ENCODE data around the gene HIGD1A. TPM values are rescaled to one million over a fixed set of nuclear protein-coding genes. Genes with fewer than 3 reads are reported as not detected.
A peak's percentile ranks its signal among the peaks of the same experiment; 100 is the strongest.

The HIGD1A gene
- 173 TPM for total RNA-seq

DNA sequence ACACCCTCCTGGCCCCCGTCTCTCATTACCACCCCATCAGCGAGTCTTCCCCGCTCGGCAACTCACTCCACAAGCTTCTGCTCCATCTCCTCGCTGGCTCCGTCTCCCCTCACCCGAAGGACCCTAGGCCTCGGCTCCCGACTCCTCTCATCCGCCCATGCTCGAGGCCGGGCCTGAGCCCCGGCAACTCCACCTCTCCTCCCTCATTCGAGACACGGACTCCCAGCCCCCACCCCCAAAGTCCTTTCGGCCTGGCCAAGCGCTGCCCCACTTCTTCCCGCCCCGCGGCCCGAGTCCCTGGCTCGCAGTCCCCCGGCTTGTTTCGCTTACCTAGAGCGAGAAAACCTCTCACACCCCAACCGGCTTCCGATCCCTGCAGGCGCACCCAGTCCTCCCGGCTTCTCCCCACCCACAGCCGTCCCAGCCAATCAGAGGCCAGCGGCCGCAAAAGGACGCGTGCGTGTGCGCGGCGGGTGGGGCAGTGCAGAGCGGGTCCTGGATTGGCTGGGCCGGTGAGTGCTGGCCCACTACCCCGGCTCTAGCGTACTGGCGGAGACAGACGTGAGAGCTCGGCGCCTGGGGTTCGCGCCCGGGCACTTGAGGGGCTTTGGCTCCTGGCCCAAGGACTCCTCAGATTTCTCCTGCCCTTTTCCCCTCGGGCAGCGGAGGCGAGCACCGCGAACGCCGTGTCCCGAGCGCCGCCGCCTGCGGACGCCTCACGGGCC, at the start of gene HIGD1A:
TSS of gene HIGD1A (minus strand) at position 385 of the 725 bp plus-strand sequence. CDS start 10,237 bp downstream, outside the sequence.
- no peaks in the 10 kb centered on the region for H3K27me3 ChIP-seq
- intact Hi-C loops (cut with DNase I): no loop called here
- peak within 1 kb of the TSS; percentile 77 to 90 for H3K4me3 ChIP-seq
- peak within 1 kb of the TSS; percentile 96 for H3K27ac ChIP-seq
- H3K36me3 ChIP-seq: no peaks in the 10 kb centered on the region
- H3K9me3 ChIP-seq: no peaks in the 10 kb centered on the region
- DNase-seq (ENCODE audit: extremely low spot score in 2 of 2): peak in 1 of 2 donors; percentile 98
- H3K4me1 ChIP-seq: peaks cover 46% of the 10 kb centered on the region
- TF ChIP-seq POLR2AphosphoS5 (IDR thresholded peaks at IDR 0.05; ENCODE audit: insufficient read depth in 1 of 2, low read depth in 1 of 2) (peak; percentile 95 to 99), POLR2A (IDR thresholded peaks at IDR 0.05) (peak; percentile 90 to 91)
- TF ChIP-seq, protein P1, sequence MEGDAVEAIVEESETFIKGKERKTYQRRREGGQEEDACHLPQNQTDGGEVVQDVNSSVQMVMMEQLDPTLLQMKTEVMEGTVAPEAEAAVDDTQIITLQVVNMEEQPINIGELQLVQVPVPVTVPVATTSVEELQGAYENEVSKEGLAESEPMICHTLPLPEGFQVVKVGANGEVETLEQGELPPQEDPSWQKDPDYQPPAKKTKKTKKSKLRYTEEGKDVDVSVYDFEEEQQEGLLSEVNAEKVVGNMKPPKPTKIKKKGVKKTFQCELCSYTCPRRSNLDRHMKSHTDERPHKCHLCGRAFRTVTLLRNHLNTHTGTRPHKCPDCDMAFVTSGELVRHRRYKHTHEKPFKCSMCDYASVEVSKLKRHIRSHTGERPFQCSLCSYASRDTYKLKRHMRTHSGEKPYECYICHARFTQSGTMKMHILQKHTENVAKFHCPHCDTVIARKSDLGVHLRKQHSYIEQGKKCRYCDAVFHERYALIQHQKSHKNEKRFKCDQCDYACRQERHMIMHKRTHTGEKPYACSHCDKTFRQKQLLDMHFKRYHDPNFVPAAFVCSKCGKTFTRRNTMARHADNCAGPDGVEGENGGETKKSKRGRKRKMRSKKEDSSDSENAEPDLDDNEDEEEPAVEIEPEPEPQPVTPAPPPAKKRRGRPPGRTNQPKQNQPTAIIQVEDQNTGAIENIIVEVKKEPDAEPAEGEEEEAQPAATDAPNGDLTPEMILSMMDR (IDR thresholded peaks at IDR 0.05): no peak

DNA sequence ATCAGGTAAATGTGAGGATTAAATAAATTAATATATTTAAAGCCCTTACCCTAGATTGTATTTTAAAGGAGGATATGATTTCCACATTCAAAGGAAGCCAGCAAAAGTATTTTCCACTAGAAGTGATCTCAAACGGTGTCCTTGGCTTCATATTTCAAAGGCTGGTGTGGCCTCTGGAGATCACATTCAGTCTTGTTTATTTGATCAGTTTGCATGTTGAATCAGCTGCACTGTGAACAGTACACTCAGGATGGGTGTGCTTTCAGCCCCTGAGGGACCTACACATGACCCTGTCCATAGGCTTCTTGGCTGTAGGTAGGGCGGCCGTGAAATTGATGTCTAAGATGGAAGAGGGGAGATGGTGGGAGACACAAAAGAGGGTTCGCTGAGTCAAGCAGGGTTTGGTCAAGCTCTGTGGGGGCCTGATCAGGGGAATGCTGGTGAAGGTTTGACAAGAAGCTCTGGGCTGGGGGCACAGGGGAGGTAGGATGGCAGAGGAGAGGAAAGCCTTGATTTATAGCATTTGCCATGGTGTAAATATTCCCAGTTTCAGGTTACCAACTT, 49.5 kb upstream of the HIGD1A start:
- Histone ChIP-seq H3K36me3 (no peaks in the 10 kb centered on the region), H3K27ac (no peak overlapping the region), H3K27me3 (no peaks in the 10 kb centered on the region), H3K4me3 (no peak overlapping the region), H3K4me1 (no peaks in the 10 kb centered on the region), H3K9me3 (no peaks in the 10 kb centered on the region)
- intact Hi-C loops (cut with DNase I): no loop called here
- TF ChIP-seq, protein P1 (IDR thresholded peaks at IDR 0.05): no peak
- no peak for TF ChIP-seq POLR2AphosphoS5 (IDR thresholded peaks at IDR 0.05; ENCODE audit: insufficient read depth in 1 of 2, low read depth in 1 of 2)
- no peak for TF ChIP-seq POLR2A (IDR thresholded peaks at IDR 0.05)
- peak; percentile 46 to 82 for DNase-seq (ENCODE audit: extremely low spot score in 2 of 2)

DNA sequence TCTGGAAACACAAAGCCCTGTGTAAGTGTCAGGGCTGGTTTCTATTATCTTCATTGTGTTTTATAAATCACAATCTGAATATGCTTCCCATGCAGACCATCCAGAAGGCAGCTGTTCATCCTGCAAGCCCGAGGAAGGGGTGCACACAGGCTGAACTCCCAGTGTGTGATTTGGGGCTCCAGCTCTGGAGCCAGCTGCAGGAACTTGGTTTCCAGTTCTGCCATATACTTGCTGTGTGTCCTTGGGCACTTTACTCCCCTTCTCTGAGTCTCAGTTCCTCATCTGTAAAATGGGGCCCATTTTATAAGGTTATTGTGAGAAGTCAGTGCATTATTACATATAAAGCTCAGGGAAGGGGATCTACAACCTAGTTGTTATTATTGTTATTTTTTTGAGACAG, 48.8 kb upstream of the HIGD1A start:
- Histone ChIP-seq H3K9me3 (no peaks in the 10 kb centered on the region), H3K27me3 (no peaks in the 10 kb centered on the region), H3K27ac (no peak overlapping the region), H3K4me1 (no peaks in the 10 kb centered on the region), H3K4me3 (no peak overlapping the region), H3K36me3 (no peaks in the 10 kb centered on the region)
- TF ChIP-seq POLR2AphosphoS5 (IDR thresholded peaks at IDR 0.05; ENCODE audit: insufficient read depth in 1 of 2, low read depth in 1 of 2): no peak
- TF ChIP-seq, protein P1 (IDR thresholded peaks at IDR 0.05): no peak
- no peak for TF ChIP-seq POLR2A (IDR thresholded peaks at IDR 0.05)
- intact Hi-C loops (cut with DNase I): no loop called here
- peak; percentile 62 to 67 for DNase-seq (ENCODE audit: extremely low spot score in 2 of 2)

DNA sequence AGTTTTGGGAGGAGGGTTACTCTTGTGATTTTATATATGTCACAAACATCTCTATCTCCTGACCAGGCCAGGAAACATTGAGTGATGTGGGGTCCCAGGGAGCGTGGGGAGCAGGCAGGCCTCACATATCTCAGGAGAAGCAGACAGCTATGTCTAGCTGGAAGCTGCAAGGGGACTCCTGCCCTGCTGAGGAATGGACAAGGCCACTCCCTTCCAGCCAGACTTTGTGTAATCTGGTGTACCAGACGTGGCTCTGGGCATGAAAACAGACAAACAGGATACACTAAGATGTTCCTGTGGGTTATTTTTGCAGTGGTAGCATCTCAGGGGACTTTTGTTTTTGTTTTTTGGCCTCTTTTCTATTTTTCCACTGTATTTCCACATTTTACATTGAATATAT, 48.2 kb upstream of the HIGD1A start:
- Histone ChIP-seq H3K9me3 (no peaks in the 10 kb centered on the region), H3K4me1 (peaks cover 4% of the 10 kb centered on the region), H3K36me3 (no peaks in the 10 kb centered on the region), H3K4me3 (no peak overlapping the region), H3K27me3 (no peaks in the 10 kb centered on the region), H3K27ac (no peak overlapping the region)
- intact Hi-C loops (cut with DNase I): no loop called here
- TF ChIP-seq POLR2A (IDR thresholded peaks at IDR 0.05): no peak
- TF ChIP-seq, protein P1 (IDR thresholded peaks at IDR 0.05): no peak
- no peak for TF ChIP-seq POLR2AphosphoS5 (IDR thresholded peaks at IDR 0.05; ENCODE audit: insufficient read depth in 1 of 2, low read depth in 1 of 2)
- peak in 1 of 2 donors; percentile 37 for DNase-seq (ENCODE audit: extremely low spot score in 2 of 2)

Data from vagina (tissue), 2 donors.